Uterus (tissue), 4 donors: ENCODE measurements around the gene ANAPC4. TPM values are rescaled to one million over a fixed set of nuclear protein-coding genes. Genes with fewer than 3 reads are reported as not detected.
A peak's percentile ranks its signal among the peaks of the same experiment; 100 is the strongest.
"Not testable (repeated sequence)": the region's sequence is repeated elsewhere in the genome, so short reads cannot be mapped to it uniquely, and the experiment has no call there.

Experiments
- DNase-seq, 2 donors: peaks; one replicate each; pipeline ENCODE4 v3.0.0-alpha.2; 2019 to 2020
- H3K27ac ChIP-seq, 2 donors: fragments of 200-600 bp; sonication (generic); 1 replicate in 1 of 2; 2 replicates in 1 of 2; pipeline ENCODE4 v1.5.1; 2016 to 2018
- H3K27me3 ChIP-seq, 2 donors: fragments of 200-600 bp; sonication (generic); one replicate each; pipeline ENCODE4 v1.5.1; 2018 to 2019; ENCODE audit warnings: control low read depth in 1 of 2
- H3K36me3 ChIP-seq, 2 donors: fragments of 200-600 bp; sonication (generic); one replicate each; pipeline ENCODE4 v1.5.1; 2019; ENCODE audit warnings: control low read depth in 1 of 2
- H3K4me1 ChIP-seq, 2 donors: fragments of 200-600 bp; sonication (generic); one replicate each; pipeline ENCODE4 v1.5.1; 2018 to 2019; ENCODE audit warnings: control low read depth in 1 of 2
- H3K4me3 ChIP-seq, 2 donors: fragments of 200-600 bp; sonication (generic); 1 replicate in 1 of 2; 2 replicates in 1 of 2; pipeline ENCODE4 v1.5.1; 2018 to 2019; ENCODE audit warnings: mild to moderate bottlenecking in 1 of 2
- H3K9me3 ChIP-seq, 2 donors: fragments of 200-600 bp; sonication (generic); one replicate each; pipeline ENCODE4 v1.5.1; 2019; ENCODE audit warnings: control low read depth in 1 of 2
- CTCF ChIP-seq, 4 experiments: fragments of 200-600 bp in 2 of 4; fragments of 450-650 bp in 2 of 4; sonication (generic) in 2 of 4; IDR thresholded peaks; one replicate each; pipeline ENCODE4 v1.5.1; 2016 to 2019; ENCODE audit warnings: antibody characterized with exemption in 4 of 4, mild to moderate bottlenecking in 2 of 4, moderate library complexity in 1 of 4
- POLR2A ChIP-seq, 2 donors: fragments of 450-650 bp; IDR thresholded peaks; one replicate each; pipeline ENCODE4 v1.6.1; 2016; ENCODE audit warnings: antibody characterized with exemption in 2 of 2, mild to moderate bottlenecking in 1 of 2, moderate library complexity in 1 of 2
- intact Hi-C: fragments of 100-400 bp; cut with DNase I; formaldehyde crosslinking; loops from one replicate; pipeline ENCODE4 v1.15.1; 2023; ENCODE audit warnings: low total_unique reads
- total RNA-seq, 4 donors: library from RNA; depleted of rRNA in 3 of 4; stranded (reverse); fragments of >200 nt in 3 of 4; gene quantifications; one replicate each; pipeline versions ENCODE4 v1.1.0 to v1.2.4, GENCODE V29; 2014 to 2023
- donor health status: DM: yes; HTN: yes; CAD: no.

ANAPC4 gene
- total RNA-seq = 10 to 100 TPM; 40.0 to 70.5 (median 55.5) TPM

- Histone ChIP-seq H3K36me3 (no peaks in the 10 kb centered on the region), H3K4me1 (no peaks in the 10 kb centered on the region), H3K9me3 (no peaks in the 10 kb centered on the region), H3K4me3 (peak within 1 kb of the TSS; percentile 62 to 79), H3K27me3 (no peaks in the 10 kb centered on the region), H3K27ac (peak within 1 kb of the TSS; percentile 77 to 86)
- intact Hi-C loops = no loop called here
- peak; percentile 94 to 96 for DNase-seq
- peak in 2 of 4 experiments; percentile 20 to 23 for TF ChIP-seq CTCF (IDR thresholded peaks at IDR 0.05)
- TF ChIP-seq POLR2A (IDR thresholded peaks at IDR 0.05) = peak in 1 of 2 donors; percentile 62
Measured at GRCh38 chr4:25376754-25377571, at the start of gene ANAPC4. TSS of gene ANAPC4 (plus strand) at chr4:25377263. CDS start at chr4:25377428, 165 bp downstream.

GRCh38 chr4:25328463-25328862 lies 48.6 kb upstream of the ANAPC4 start:
- H3K4me3 ChIP-seq, DNase-seq, H3K36me3 ChIP-seq, H3K27ac ChIP-seq, H3K27me3 ChIP-seq, H3K9me3 ChIP-seq, intact Hi-C loops, H3K4me1 ChIP-seq: not testable (repeated sequence)

- Histone ChIP-seq H3K4me1 (no peaks in the 10 kb centered on the region), H3K36me3 (no peaks in the 10 kb centered on the region), H3K9me3 (no peaks in the 10 kb centered on the region), H3K27ac (no peak overlapping the region), H3K4me3 (no peak overlapping the region), H3K27me3 (no peaks in the 10 kb centered on the region)
- intact Hi-C loops = no loop called here
- DNase-seq = no peak
- TF ChIP-seq CTCF (IDR thresholded peaks at IDR 0.05) (no peak), POLR2A (IDR thresholded peaks at IDR 0.05) (no peak)
Measured at GRCh38 chr4:25330335-25330734, 46.7 kb upstream of the ANAPC4 start.

GRCh38 chr4:25330905-25331808 lies 45.9 kb upstream of the ANAPC4 start:
- Histone ChIP-seq H3K4me1 (no peaks in the 10 kb centered on the region), H3K27ac (peak overlapping the region; percentile 34 to 68), H3K4me3 (peak overlapping the region in 1 of 2 donors; percentile 17), H3K27me3 (no peaks in the 10 kb centered on the region), H3K9me3 (no peaks in the 10 kb centered on the region), H3K36me3 (no peaks in the 10 kb centered on the region)
- intact Hi-C loops = no loop called here
- DNase-seq = no peak
- TF ChIP-seq POLR2A (IDR thresholded peaks at IDR 0.05) = no peak
- no peak for TF ChIP-seq CTCF (IDR thresholded peaks at IDR 0.05)

- no peaks in the 10 kb centered on the region for H3K9me3 ChIP-seq
- no peaks in the 10 kb centered on the region for H3K4me1 ChIP-seq
- no peak for DNase-seq
- no peak for TF ChIP-seq CTCF (IDR thresholded peaks at IDR 0.05)
- no peak for TF ChIP-seq POLR2A (IDR thresholded peaks at IDR 0.05)
- H3K27ac ChIP-seq = no peak overlapping the region
- no peak overlapping the region for H3K4me3 ChIP-seq
- no peaks in the 10 kb centered on the region for H3K36me3 ChIP-seq
- intact Hi-C loops = no loop called here
- H3K27me3 ChIP-seq = no peaks in the 10 kb centered on the region
Measured at GRCh38 chr4:25343671-25344070, 33.4 kb upstream of the ANAPC4 start.
